ENCODE results near the gene SPINK13. TPM values are rescaled to one million over a fixed set of nuclear protein-coding genes. Genes with fewer than 3 reads are reported as not detected.

SPINK13 gene
- polyA plus RNA-seq, 4 donors = 0.18 TPM; not detected in 3

GRCh38 chr5:148297731-148298130 is 29.1 kb downstream of the SPINK13 start:
- Histone ChIP-seq H3K4me3 (ENCODE audit: low read depth in 1 of 3, low read length in 3 of 3) (no peak overlapping the region), H3K27me3 (ENCODE audit: control insufficient read depth in 3 of 3, insufficient read depth in 3 of 3, low read length in 3 of 3) (peaks cover 0 to 2% (median 0%) of the 10 kb centered on the region in 3 donors), H3K27ac (ENCODE audit: low read depth in 1 of 3, low read length in 2 of 3) (no peak overlapping the region), H3K9me3 (ENCODE audit: control insufficient read depth in 2 of 2, insufficient read depth in 1 of 2, low read depth in 1 of 2, low read length in 1 of 2) (no peaks in the 10 kb centered on the region), H3K4me1 (ENCODE audit: control insufficient read depth in 3 of 3, insufficient read depth in 2 of 3, low read depth in 1 of 3, low read length in 2 of 3) (no peaks in the 10 kb centered on the region), H3K36me3 (ENCODE audit: control insufficient read depth in 3 of 3, insufficient read depth in 2 of 3, low read depth in 1 of 3, low read length in 3 of 3) (no peaks in the 10 kb centered on the region)
- FAIRE-seq (no peak), DNase-seq (no peak)
- WGBS, 3 donors = 74 to 80% (median 75%) methylated on average over 4 of the region's 4 CpGs

GRCh38 chr5:148306446-148306845 is 37.9 kb downstream of the SPINK13 start:
- Histone ChIP-seq H3K36me3 (ENCODE audit: control insufficient read depth in 3 of 3, insufficient read depth in 2 of 3, low read depth in 1 of 3, low read length in 3 of 3) (no peaks in the 10 kb centered on the region), H3K27ac (ENCODE audit: low read depth in 1 of 3, low read length in 2 of 3) (no peak overlapping the region), H3K4me1 (ENCODE audit: control insufficient read depth in 3 of 3, insufficient read depth in 2 of 3, low read depth in 1 of 3, low read length in 2 of 3) (no peaks in the 10 kb centered on the region), H3K27me3 (ENCODE audit: control insufficient read depth in 3 of 3, insufficient read depth in 3 of 3, low read length in 3 of 3) (peaks cover 0 to 2% (median 0%) of the 10 kb centered on the region in 3 donors), H3K9me3 (ENCODE audit: control insufficient read depth in 2 of 2, insufficient read depth in 1 of 2, low read depth in 1 of 2, low read length in 1 of 2) (peaks cover 0 to 6% of the 10 kb centered on the region in 2 donors), H3K4me3 (ENCODE audit: low read depth in 1 of 3, low read length in 3 of 3) (no peak overlapping the region)
- DNase-seq (no peak), FAIRE-seq (no peak)
- 75 to 85% (median 83%) methylated on average over 1 of the region's 1 CpG for WGBS, 3 donors

- H3K36me3 ChIP-seq (ENCODE audit: control insufficient read depth in 3 of 3, insufficient read depth in 2 of 3, low read depth in 1 of 3, low read length in 3 of 3) = no peaks in the 10 kb centered on the region
- FAIRE-seq (no peak), DNase-seq (no peak)
- peaks cover 0 to 6% of the 10 kb centered on the region in 2 donors for H3K9me3 ChIP-seq (ENCODE audit: control insufficient read depth in 2 of 2, insufficient read depth in 1 of 2, low read depth in 1 of 2, low read length in 1 of 2)
- H3K4me3 ChIP-seq (ENCODE audit: low read depth in 1 of 3, low read length in 3 of 3) = no peak overlapping the region
- H3K4me1 ChIP-seq (ENCODE audit: control insufficient read depth in 3 of 3, insufficient read depth in 2 of 3, low read depth in 1 of 3, low read length in 2 of 3) = no peaks in the 10 kb centered on the region
- 57 to 76% (median 66%) methylated on average over 3 of the region's 3 CpGs for WGBS, 3 donors
- H3K27ac ChIP-seq (ENCODE audit: low read depth in 1 of 3, low read length in 2 of 3) = no peak overlapping the region
- no peaks in the 10 kb centered on the region for H3K27me3 ChIP-seq (ENCODE audit: control insufficient read depth in 3 of 3, insufficient read depth in 3 of 3, low read length in 3 of 3)
These were observed 40.4 kb downstream of the SPINK13 start for GRCh38 chr5:148309019-148309418.

GRCh38 chr5:148309746-148310145 is 41.2 kb downstream of the SPINK13 start:
- H3K9me3 ChIP-seq (ENCODE audit: control insufficient read depth in 2 of 2, insufficient read depth in 1 of 2, low read depth in 1 of 2, low read length in 1 of 2) = peaks cover 0 to 6% of the 10 kb centered on the region in 2 donors
- FAIRE-seq = no peak

GRCh38 chr5:148311484-148311883 is 42.9 kb downstream of the SPINK13 start:
- Histone ChIP-seq H3K4me1 (ENCODE audit: control insufficient read depth in 3 of 3, insufficient read depth in 2 of 3, low read depth in 1 of 3, low read length in 2 of 3) (no peaks in the 10 kb centered on the region), H3K36me3 (ENCODE audit: control insufficient read depth in 3 of 3, insufficient read depth in 2 of 3, low read depth in 1 of 3, low read length in 3 of 3) (no peaks in the 10 kb centered on the region), H3K27ac (ENCODE audit: low read depth in 1 of 3, low read length in 2 of 3) (no peak overlapping the region), H3K27me3 (ENCODE audit: control insufficient read depth in 3 of 3, insufficient read depth in 3 of 3, low read length in 3 of 3) (no peaks in the 10 kb centered on the region), H3K9me3 (ENCODE audit: control insufficient read depth in 2 of 2, insufficient read depth in 1 of 2, low read depth in 1 of 2, low read length in 1 of 2) (peaks cover 0 to 6% of the 10 kb centered on the region in 2 donors), H3K4me3 (ENCODE audit: low read depth in 1 of 3, low read length in 3 of 3) (no peak overlapping the region)
- FAIRE-seq (no peak), DNase-seq (no peak)
- WGBS, 3 donors = 58 to 71% (median 61%) methylated on average over 3 of the region's 3 CpGs

More at GRCh38 chr5:148309746-148310145, 41.2 kb downstream of the SPINK13 start:
- no peak overlapping the region for H3K27ac ChIP-seq (ENCODE audit: low read depth in 1 of 3, low read length in 2 of 3)
- H3K4me1 ChIP-seq (ENCODE audit: control insufficient read depth in 3 of 3, insufficient read depth in 2 of 3, low read depth in 1 of 3, low read length in 2 of 3) = no peaks in the 10 kb centered on the region
- H3K4me3 ChIP-seq (ENCODE audit: low read depth in 1 of 3, low read length in 3 of 3) = no peak overlapping the region
- H3K36me3 ChIP-seq (ENCODE audit: control insufficient read depth in 3 of 3, insufficient read depth in 2 of 3, low read depth in 1 of 3, low read length in 3 of 3) = no peaks in the 10 kb centered on the region
- no peaks in the 10 kb centered on the region for H3K27me3 ChIP-seq (ENCODE audit: control insufficient read depth in 3 of 3, insufficient read depth in 3 of 3, low read length in 3 of 3)
- no peak for DNase-seq

- peaks cover 0 to 6% of the 10 kb centered on the region in 2 donors for H3K9me3 ChIP-seq (ENCODE audit: control insufficient read depth in 2 of 2, insufficient read depth in 1 of 2, low read depth in 1 of 2, low read length in 1 of 2)
- no peaks in the 10 kb centered on the region for H3K4me1 ChIP-seq (ENCODE audit: control insufficient read depth in 3 of 3, insufficient read depth in 2 of 3, low read depth in 1 of 3, low read length in 2 of 3)
- H3K4me3 ChIP-seq (ENCODE audit: low read depth in 1 of 3, low read length in 3 of 3) = no peak within 1 kb of the TSS
- DNase-seq (peak in 1 of 2 donors; percentile 7), FAIRE-seq (no peak)
- WGBS, 3 donors = 25 to 61% (median 44%) methylated on average over 3 of the region's 3 CpGs
- no peaks in the 10 kb centered on the region for H3K36me3 ChIP-seq (ENCODE audit: control insufficient read depth in 3 of 3, insufficient read depth in 2 of 3, low read depth in 1 of 3, low read length in 3 of 3)
- no peak within 1 kb of the TSS for H3K27ac ChIP-seq (ENCODE audit: low read depth in 1 of 3, low read length in 2 of 3)
- H3K27me3 ChIP-seq (ENCODE audit: control insufficient read depth in 3 of 3, insufficient read depth in 3 of 3, low read length in 3 of 3) = no peaks in the 10 kb centered on the region
These were observed 43.6 kb downstream of the SPINK13 start, which contains the start of gene SPINK7 for GRCh38 chr5:148312153-148312552. TSS of gene SPINK7 (plus strand) at chr5:148312423. CDS start at chr5:148312484, 61 bp downstream.

- H3K27ac ChIP-seq (ENCODE audit: low read depth in 1 of 3, low read length in 2 of 3) = no peak overlapping the region
- H3K9me3 ChIP-seq (ENCODE audit: control insufficient read depth in 2 of 2, insufficient read depth in 1 of 2, low read depth in 1 of 2, low read length in 1 of 2) = no peaks in the 10 kb centered on the region
- H3K4me1 ChIP-seq (ENCODE audit: control insufficient read depth in 3 of 3, insufficient read depth in 2 of 3, low read depth in 1 of 3, low read length in 2 of 3) = no peaks in the 10 kb centered on the region
- peak in 1 of 2 donors; percentile 6 for DNase-seq
- no peak overlapping the region for H3K4me3 ChIP-seq (ENCODE audit: low read depth in 1 of 3, low read length in 3 of 3)
- H3K27me3 ChIP-seq (ENCODE audit: control insufficient read depth in 3 of 3, insufficient read depth in 3 of 3, low read length in 3 of 3) = no peaks in the 10 kb centered on the region
- no peaks in the 10 kb centered on the region for H3K36me3 ChIP-seq (ENCODE audit: control insufficient read depth in 3 of 3, insufficient read depth in 2 of 3, low read depth in 1 of 3, low read length in 3 of 3)
- FAIRE-seq = no peak
- 65 to 92% (median 72%) methylated on average over 2 of the region's 2 CpGs for WGBS, 3 donors
These were observed 45.6 kb downstream of the SPINK13 start for GRCh38 chr5:148314187-148314586.

GRCh38 chr5:148314731-148315130 is 46.1 kb downstream of the SPINK13 start:
- Histone ChIP-seq H3K9me3 (ENCODE audit: control insufficient read depth in 2 of 2, insufficient read depth in 1 of 2, low read depth in 1 of 2, low read length in 1 of 2) (no peaks in the 10 kb centered on the region), H3K4me1 (ENCODE audit: control insufficient read depth in 3 of 3, insufficient read depth in 2 of 3, low read depth in 1 of 3, low read length in 2 of 3) (no peaks in the 10 kb centered on the region), H3K4me3 (ENCODE audit: low read depth in 1 of 3, low read length in 3 of 3) (no peak overlapping the region), H3K27ac (ENCODE audit: low read depth in 1 of 3, low read length in 2 of 3) (no peak overlapping the region), H3K36me3 (ENCODE audit: control insufficient read depth in 3 of 3, insufficient read depth in 2 of 3, low read depth in 1 of 3, low read length in 3 of 3) (no peaks in the 10 kb centered on the region), H3K27me3 (ENCODE audit: control insufficient read depth in 3 of 3, insufficient read depth in 3 of 3, low read length in 3 of 3) (no peaks in the 10 kb centered on the region)
- no peak for DNase-seq
- WGBS, 3 donors = 66 to 70% (median 67%) methylated on average over 4 of the region's 4 CpGs
- FAIRE-seq = no peak
